ENCODE data around the gene SMARCA2.

GRCh38 chr9:2047144-2047671 lies 32.1 kb downstream of the SMARCA2 start:
- no peak for TF ChIP-seq CTCF (IDR thresholded peaks at IDR 0.05)
- TF ChIP-seq EZH2phosphoT487 (IDR thresholded peaks at IDR 0.05), result no peak
